IPS-18a (cell line): ENCODE data around the gene SLC25A18.

Experiments
- H3K27ac ChIP-seq: one replicate; pipeline ENCODE4 v1.5.1; 2013; ENCODE audit warnings: low read length
- H3K27me3 ChIP-seq: one replicate; pipeline ENCODE4 v1.6.1; 2013; ENCODE audit warnings: mild to moderate bottlenecking, low read length; ENCODE audit not compliant: control insufficient read depth, insufficient read depth
- H3K36me3 ChIP-seq: one replicate; pipeline ENCODE4 v1.6.1; 2013; ENCODE audit warnings: low read depth, low read length; ENCODE audit not compliant: control insufficient read depth
- H3K4me1 ChIP-seq: one replicate; pipeline ENCODE4 v1.6.1; 2013; ENCODE audit warnings: low read depth, low read length; ENCODE audit not compliant: control insufficient read depth
- H3K4me3 ChIP-seq: one replicate; pipeline ENCODE4 v1.5.1; 2013; ENCODE audit warnings: low read length
- H3K9ac ChIP-seq: one replicate; pipeline ENCODE4 v1.6.1; 2013; ENCODE audit warnings: mild to moderate bottlenecking, low read length, moderate library complexity
- H3K9me3 ChIP-seq: one replicate; pipeline ENCODE4 v1.6.1; 2013; ENCODE audit warnings: low read depth, low read length; ENCODE audit not compliant: control insufficient read depth

The SLC25A18 gene

DNA sequence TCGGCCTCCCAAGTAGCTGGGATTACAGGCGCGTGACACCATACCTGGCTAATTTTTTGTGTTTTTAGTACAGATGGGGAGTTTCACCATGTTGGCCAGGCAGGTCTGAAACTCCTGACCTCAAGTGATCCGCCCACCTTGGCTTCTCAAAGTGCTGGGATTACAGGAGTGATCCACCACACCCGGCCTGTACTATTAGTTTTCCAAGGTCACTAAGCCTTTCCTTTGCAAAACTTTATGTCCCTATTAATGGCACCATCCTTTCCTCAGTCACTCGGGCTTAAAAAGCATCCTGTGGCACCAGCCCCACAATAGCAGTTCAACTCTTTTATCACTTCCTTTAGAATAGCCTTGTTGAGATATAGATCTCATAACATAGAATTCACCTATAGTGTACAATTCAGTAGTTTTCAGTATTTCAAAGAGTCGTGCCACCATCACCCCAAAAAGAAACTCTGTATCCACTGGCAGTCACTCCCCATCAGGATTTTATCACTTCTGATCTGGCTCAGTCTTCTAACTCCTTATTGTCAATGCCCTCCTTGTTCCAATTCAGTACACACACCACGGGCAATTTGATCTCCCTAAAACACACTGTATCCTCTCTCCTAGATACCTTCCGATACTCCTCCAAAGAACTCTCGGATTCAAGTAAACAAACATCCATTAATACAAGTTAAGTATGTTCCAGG is 74.3 kb downstream of the SLC25A18 start:
- H3K9ac ChIP-seq, result peak overlapping the region; percentile 95
- no peaks in the 10 kb centered on the region for H3K36me3 ChIP-seq
- H3K4me3 ChIP-seq, result peak overlapping the region; percentile 96
- peak overlapping the region; percentile 82 for H3K27ac ChIP-seq
- H3K9me3 ChIP-seq, result no peaks in the 10 kb centered on the region
- H3K27me3 ChIP-seq, result no peaks in the 10 kb centered on the region
- H3K4me1 ChIP-seq, result peaks cover 5% of the 10 kb centered on the region

- Histone ChIP-seq H3K9me3 (no peaks in the 10 kb centered on the region), H3K4me1 (peaks cover 5% of the 10 kb centered on the region), H3K27me3 (no peaks in the 10 kb centered on the region), H3K4me3 (peak overlapping the region; percentile 96), H3K9ac (peak overlapping the region; percentile 95), H3K27ac (peak overlapping the region; percentile 82), H3K36me3 (no peaks in the 10 kb centered on the region)
These were observed 74.8 kb downstream of the SLC25A18 start for GRCh38 chr22:17638182-17638431.

GRCh38 chr22:17638432-17639246 is 75.3 kb downstream of the SLC25A18 start, which contains the start of gene BCL2L13:
BCL2L13 (plus strand) TSS chr22:17638757; CDS start chr22:17655712, 16,955 bp downstream.
- H3K27me3 ChIP-seq, result no peaks in the 10 kb centered on the region
- H3K9me3 ChIP-seq, result no peaks in the 10 kb centered on the region
- H3K27ac ChIP-seq, result peak within 1 kb of the TSS; percentile 88
- H3K36me3 ChIP-seq, result no peaks in the 10 kb centered on the region
- peaks cover 5% of the 10 kb centered on the region for H3K4me1 ChIP-seq
- H3K9ac ChIP-seq, result peak within 1 kb of the TSS; percentile 95
- peak within 1 kb of the TSS; percentile 96 for H3K4me3 ChIP-seq

- Histone ChIP-seq H3K4me1 (peaks cover 5% of the 10 kb centered on the region), H3K4me3 (peak overlapping the region; percentile 96), H3K36me3 (no peaks in the 10 kb centered on the region), H3K27ac (peak overlapping the region; percentile 88), H3K9me3 (no peaks in the 10 kb centered on the region), H3K9ac (peak overlapping the region; percentile 95), H3K27me3 (no peaks in the 10 kb centered on the region)
These were observed 76.0 kb downstream of the SLC25A18 start for GRCh38 chr22:17639247-17639741.
